K562 (cell line): ENCODE data around the gene WASF2. TPM values are rescaled to one million over a fixed set of nuclear protein-coding genes. Genes with fewer than 3 reads are reported as not detected.
A peak's percentile ranks its signal among the peaks of the same experiment; 100 is the strongest.

Source experiments
- ATAC-seq: fragments of 200-7000 bp; cut with Tn5 transposase; 3 replicates; pipeline ENCODE4 v1.9.1; 2020; ENCODE audit warnings: moderate library complexity
- BruUV-seq: library from RNA; stranded (reverse); fragments of 400-500 nt; replicated peaks from 2 replicates; lab custom pipeline; 2021; lab: Mats Ljungman, UMichigan
- CTCF ChIA-PET: fragments of 300-600 bp; formaldehyde crosslinking; extraction: SDS; loops from one replicate; lab custom pipeline; 2021; ENCODE audit warnings: low intra/inter-chr PET ratio; lab: Yijun Ruan, JAX
- POLR2A ChIA-PET: fragments of 300-600, 350-650 bp; sonication (Branson Sonifier 250); formaldehyde crosslinking; extraction: SDS; loops from one replicate; lab custom pipeline; 2021; ENCODE audit warnings: antibody characterized with exemption, inconsistent platforms; lab: Yijun Ruan, JAX
- DNase-seq, 4 experiments: peaks; one replicate each; pipeline versions ENCODE4 v3.0.0 to v3.0.0-alpha.2; 2011 to 2018; ENCODE audit warnings: low spot score in 3 of 4, mixed read lengths in 3 of 4; ENCODE audit errors: extremely low read depth in 1 of 4
- FAIRE-seq: peaks from 2 replicates; lab custom pipeline; 2011; peaks lifted over from hg19 to GRCh38; lab: Jason Lieb, UNC
- H2AFZ ChIP-seq: 2 replicates; pipeline ENCODE4 v1.6.0; 2011; ENCODE audit warnings: low read depth, low read length, control low read depth, inconsistent platforms
- H3K27ac ChIP-seq: fragments of 200-600 bp; 3 replicates; pipeline ENCODE4 v1.8.0; 2011; ENCODE audit warnings: low read depth, mild to moderate bottlenecking, control low read depth, inconsistent platforms, low read length, moderate library complexity, mixed read lengths; ENCODE audit errors: extremely low read depth
- H3K27me3 ChIP-seq, 2 experiments: fragments of 300-600 bp in 1 of 2; 2 replicates in 1 of 2; 3 replicates in 1 of 2; pipeline versions ENCODE4 v1.6.0 to v1.8.0; 2011; ENCODE audit warnings: inconsistent platforms in 2 of 2, low read length in 2 of 2, mild to moderate bottlenecking in 1 of 2, mixed read lengths in 1 of 2, moderate library complexity in 1 of 2; ENCODE audit not compliant: control insufficient read depth in 2 of 2, insufficient read depth in 2 of 2
- H3K36me3 ChIP-seq: fragments of 300-600 bp; 3 replicates; pipeline ENCODE4 v1.8.0; 2011; ENCODE audit warnings: mild to moderate bottlenecking, low read length, inconsistent platforms; ENCODE audit not compliant: control insufficient read depth, insufficient read depth
- H3K4me1 ChIP-seq, 2 experiments: fragments of 200-600 bp in 1 of 2; replicated peaks in 1 of 2; 2 replicates in 1 of 2; 3 replicates in 1 of 2; pipeline versions ENCODE4 v1.5.1 to v1.8.0; 2011; ENCODE audit warnings: inconsistent platforms in 2 of 2, low read length in 2 of 2, mild to moderate bottlenecking in 1 of 2, mixed read lengths in 1 of 2, moderate library complexity in 1 of 2; ENCODE audit not compliant: control insufficient read depth in 2 of 2, insufficient read depth in 2 of 2
- H3K4me2 ChIP-seq: 2 replicates; pipeline ENCODE4 v1.6.1; 2011; ENCODE audit warnings: low read length, control low read depth, inconsistent platforms, mixed read lengths; ENCODE audit not compliant: insufficient read depth
- H3K4me3 ChIP-seq: fragments of 200-600 bp; sonication (generic), shearing (Covaris generic); 2 replicates; pipeline ENCODE4 v1.5.1; 2016; ENCODE audit warnings: control low read depth, inconsistent platforms
- H3K79me2 ChIP-seq: fragments of 200-600 bp; 3 replicates; pipeline ENCODE4 v1.8.0; 2011; ENCODE audit warnings: low read length, inconsistent platforms; ENCODE audit not compliant: control insufficient read depth, insufficient read depth
- H3K9ac ChIP-seq, 2 experiments: 2 replicates each; pipeline versions ENCODE4 v1.6.0 to v1.6.1; 2011; ENCODE audit warnings: low read depth in 2 of 2, low read length in 2 of 2, control low read depth in 1 of 2, inconsistent platforms in 1 of 2, mild to moderate bottlenecking in 1 of 2, mixed read lengths in 1 of 2; ENCODE audit not compliant: insufficient read depth in 1 of 2
- H3K9me1 ChIP-seq: one replicate; pipeline ENCODE4 v1.6.0; 2011; ENCODE audit warnings: inconsistent platforms, mild to moderate bottlenecking, low read length, moderate library complexity; ENCODE audit not compliant: control insufficient read depth, insufficient read depth
- H3K9me3 ChIP-seq: replicated peaks from 2 replicates; pipeline ENCODE4 v1.5.1; 2011; ENCODE audit warnings: low read depth, low read length, inconsistent platforms; ENCODE audit not compliant: control insufficient read depth, insufficient read depth
- H4K20me1 ChIP-seq: replicated peaks from 2 replicates; pipeline ENCODE4 v1.6.1; 2011; ENCODE audit warnings: low read length, inconsistent platforms, mixed read lengths; ENCODE audit not compliant: control insufficient read depth, insufficient read depth
- SREBF2 ChIP-seq: sonication (generic); formaldehyde crosslinking; IDR thresholded peaks from 2 replicates; pipeline ENCODE4 v1.4.0; 2020; ENCODE audit warnings: mild to moderate bottlenecking, missing genetic modification reagents
- ZNF584 ChIP-seq: fragments of 200-800 bp; sonication (Bioruptor generic); IDR thresholded peaks from 2 replicates; pipeline ENCODE4 v1.6.1; 2016; ENCODE audit warnings: low read depth, mild to moderate bottlenecking, missing genetic modification characterization, missing compliant biosample characterization
- WGBS: fragments of 100-300 bp; shearing (Covaris generic); methylation state at CpG from one replicate; pipeline ENCODE4 v1.1.6; 2016; ENCODE audit warnings: low coverage, mixed read lengths; ENCODE audit not compliant: insufficient coverage; ENCODE audit errors: missing lambda C conversion rate; 5-methylcytosine and 5-hydroxymethylcytosine counted together
- in situ Hi-C: fragments of 300-500 bp; cut with MboI; formaldehyde crosslinking; loops from 4 replicates; pipeline ENCODE4 v1.15.0; 2018; ENCODE audit warnings: inconsistent platforms, mixed read lengths
- intact Hi-C: fragments of 100-400 bp; cut with micrococcal nuclease; formaldehyde crosslinking; loops from 2 replicates; pipeline ENCODE4 v1.14.2; 2022
- polyA plus RNA-seq, 8 experiments: library from polyadenylated mRNA; depleted of rRNA in 4 of 8; stranded (reverse) in 5 of 8; unstranded in 3 of 8; fragments of >200 nt; fragmentation: Nextera tagmentation in 2 of 8; fragmentation: Illumina TruSeq in 1 of 8; extraction: Ambion mirVana in 2 of 8; extraction: Trizol in 1 of 8; gene quantifications; 2 replicates each; pipeline versions ENCODE4 v1.2.1 to v1.2.3, GENCODE V29; 2011 to 2014; ENCODE audit warnings: inconsistent platforms in 1 of 8, missing spikeins in 1 of 8
- total RNA-seq, 7 experiments: library from RNA; depleted of rRNA in 6 of 7; stranded (reverse); fragments of >200 nt in 6 of 7; fragmentation: Illumina TruSeq in 2 of 7; extraction: Trizol in 2 of 7; gene quantifications; 2 replicates each; pipeline versions ENCODE4 v1.2.1 to v1.2.3, GENCODE V29; 2011 to 2021; ENCODE audit warnings: low replicate concordance in 1 of 7
- TF ChIP-seq, protein P1 (sequence below): fragments of 450-650 bp; formaldehyde crosslinking; IDR thresholded peaks from 2 replicates; pipeline ENCODE4 v1.4.0; 2022; ENCODE audit warnings: mild to moderate bottlenecking, moderate library complexity

WASF2 gene
- total and polyA plus RNA-seq, 9 of the 15 experiments (the other 6 are each of a cell fraction or from before 2014, with no cell fraction given): 8.2 to 163 (median 31.2) TPM

DNA sequence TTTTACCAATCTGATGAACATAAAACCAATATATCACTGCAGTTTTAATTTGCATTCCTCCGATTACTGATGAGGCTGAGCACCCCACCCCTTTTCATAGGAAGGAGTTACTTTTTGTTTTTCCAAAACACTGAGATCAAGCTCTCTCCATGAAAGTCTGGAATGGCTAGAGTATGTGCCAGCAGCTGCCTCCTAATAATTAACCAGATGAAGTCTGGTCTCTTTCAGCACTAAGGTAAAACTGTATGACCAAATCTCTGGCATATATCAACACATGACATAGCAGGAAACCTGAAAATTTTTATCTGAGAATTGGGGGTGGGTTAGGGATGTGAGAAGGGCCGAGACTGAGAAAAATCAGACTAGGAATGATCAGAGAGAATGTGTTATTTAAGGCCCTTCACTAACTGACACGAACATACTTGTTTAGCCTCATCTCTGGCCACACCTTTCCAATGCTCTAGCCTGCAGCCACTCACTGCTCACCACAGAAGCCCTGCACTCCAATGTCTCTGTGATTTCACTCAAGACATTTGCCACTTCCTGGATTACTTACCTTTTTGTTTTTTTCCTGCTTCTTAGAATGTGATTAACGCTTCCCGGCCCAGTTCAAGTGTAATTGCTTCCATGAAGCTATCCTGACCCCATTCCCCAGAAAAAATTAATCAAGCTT lies 34.7 kb downstream of the WASF2 start:
- no peaks in the 10 kb centered on the region for H3K9me3 ChIP-seq
- ATAC-seq: peak; percentile 40; the same call in 2 of the 3 replicates
- in situ Hi-C loops (no loop called here), intact Hi-C loops (no loop called here)
- H3K36me3 ChIP-seq: peaks cover 19% of the 10 kb centered on the region
- POLR2A ChIA-PET: interaction anchor here (0.6 to 2.8 kb wide), 6 partner anchors 15 to 271 kb away, joined by 3 to 14 read pairs (median 5); partner anchors contain the start of gene FAM76A
- BruUV-seq: no TSS peak
- 70% methylated on average over 5 of the region's 5 CpGs for WGBS
- no peak overlapping the region for H3K9ac ChIP-seq
- no peaks in the 10 kb centered on the region for H3K27me3 ChIP-seq
- peaks cover 73% of the 10 kb centered on the region for H3K79me2 ChIP-seq
- no peak overlapping the region for H2AFZ ChIP-seq
- TF ChIP-seq, protein P1, sequence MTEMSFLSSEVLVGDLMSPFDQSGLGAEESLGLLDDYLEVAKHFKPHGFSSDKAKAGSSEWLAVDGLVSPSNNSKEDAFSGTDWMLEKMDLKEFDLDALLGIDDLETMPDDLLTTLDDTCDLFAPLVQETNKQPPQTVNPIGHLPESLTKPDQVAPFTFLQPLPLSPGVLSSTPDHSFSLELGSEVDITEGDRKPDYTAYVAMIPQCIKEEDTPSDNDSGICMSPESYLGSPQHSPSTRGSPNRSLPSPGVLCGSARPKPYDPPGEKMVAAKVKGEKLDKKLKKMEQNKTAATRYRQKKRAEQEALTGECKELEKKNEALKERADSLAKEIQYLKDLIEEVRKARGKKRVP (CRISPR knock-in tag): no peak
- no peak for TF ChIP-seq SREBF2 (CRISPR knock-in tag)
- no peak for TF ChIP-seq ZNF584
- FAIRE-seq: no peak
- no peak overlapping the region for H3K4me2 ChIP-seq
- no peak for DNase-seq
- H4K20me1 ChIP-seq: peaks cover 5% of the 10 kb centered on the region; the same call in 1 of the 2 replicates
- peaks cover 4 to 7% of the 10 kb centered on the region in 2 experiments; a peak in 2 of 5 replicates for H3K4me1 ChIP-seq
- no peak overlapping the region for H3K4me3 ChIP-seq
- peak overlapping the region; percentile 12; the same call in 1 of the 3 replicates for H3K27ac ChIP-seq
- CTCF ChIA-PET: no interaction called here
- H3K9me1 ChIP-seq: no peaks in the 10 kb centered on the region
